Parathyroid adenoma (tissue), 2 donors: Measurements from ENCODE around the gene NPHP1.

ENCODE experiments used
- H2AFZ ChIP-seq: fragments of 300-600 bp; sonication (generic); one replicate; pipeline ENCODE4 v1.7.0; 2017; ENCODE audit warnings: antibody characterized with exemption, mild to moderate bottlenecking
- H3K27ac ChIP-seq: fragments of 300-600 bp; sonication (generic); one replicate; pipeline ENCODE4 v1.7.0; 2017
- H3K27me3 ChIP-seq: fragments of 300-600 bp; sonication (generic); one replicate; pipeline ENCODE4 v1.7.0; 2017; ENCODE audit warnings: low read length; ENCODE audit not compliant: control insufficient read depth, insufficient read depth
- H3K36me3 ChIP-seq: fragments of 300-600 bp; sonication (generic); one replicate; pipeline ENCODE4 v1.7.0; 2017; ENCODE audit warnings: low read length; ENCODE audit not compliant: control insufficient read depth, insufficient read depth
- H3K4me1 ChIP-seq: fragments of 300-600 bp; sonication (generic); one replicate; pipeline ENCODE4 v1.7.0; 2017; ENCODE audit warnings: control low read depth
- H3K4me2 ChIP-seq: fragments of 300-600 bp; sonication (generic); one replicate; pipeline ENCODE4 v1.7.0; 2017; ENCODE audit warnings: low read length
- H3K4me3 ChIP-seq: fragments of 300-600 bp; sonication (generic); one replicate; pipeline ENCODE4 v1.7.0; 2017; ENCODE audit warnings: low read depth, low read length
- H3K79me2 ChIP-seq: fragments of 300-600 bp; sonication (generic); one replicate; pipeline ENCODE4 v1.7.0; 2017; ENCODE audit warnings: control low read depth
- H3K9ac ChIP-seq: fragments of 300-600 bp; sonication (generic); one replicate; pipeline ENCODE4 v1.7.0; 2017; ENCODE audit warnings: mild to moderate bottlenecking
- H3K9me3 ChIP-seq: fragments of 300-600 bp; sonication (generic); one replicate; pipeline ENCODE4 v1.7.0; 2017; ENCODE audit warnings: low read length; ENCODE audit not compliant: control insufficient read depth
- CTCF ChIP-seq: fragments of 300-600 bp; sonication (generic); IDR thresholded peaks from one replicate; pipeline ENCODE4 v1.7.0; 2017; ENCODE audit warnings: antibody characterized with exemption, mild to moderate bottlenecking
- donor health status: primary hyperparathyroidism.

NPHP1 gene

DNA sequence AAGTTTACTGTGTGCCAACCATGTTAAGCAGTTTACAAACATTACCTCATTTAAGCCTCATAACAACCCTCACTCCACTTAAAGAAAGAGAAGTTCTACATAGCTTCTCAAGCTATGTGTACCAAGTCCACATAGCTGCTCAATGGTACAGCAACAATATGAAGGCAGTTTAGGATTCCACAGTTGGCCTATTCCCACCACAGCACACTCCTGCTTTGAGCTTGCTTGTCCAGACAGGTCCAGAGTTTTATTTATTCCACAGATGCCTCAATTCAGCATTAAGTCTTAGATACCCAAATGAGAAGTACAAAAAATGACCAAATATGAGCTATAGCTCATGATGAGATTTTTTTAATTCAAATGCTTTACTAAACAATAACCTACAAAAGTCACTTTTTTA is 24.8 kb downstream of the NPHP1 start:
- Histone ChIP-seq H2AFZ (no peak overlapping the region), H3K4me2 (no peak overlapping the region), H3K9ac (no peak overlapping the region), H3K4me1 (peaks cover 6% of the 10 kb centered on the region), H3K27ac (no peak overlapping the region), H3K27me3 (no peaks in the 10 kb centered on the region), H3K36me3 (no peaks in the 10 kb centered on the region), H3K79me2 (no peaks in the 10 kb centered on the region), H3K4me3 (no peak overlapping the region), H3K9me3 (no peaks in the 10 kb centered on the region)
- TF ChIP-seq CTCF = no peak

DNA sequence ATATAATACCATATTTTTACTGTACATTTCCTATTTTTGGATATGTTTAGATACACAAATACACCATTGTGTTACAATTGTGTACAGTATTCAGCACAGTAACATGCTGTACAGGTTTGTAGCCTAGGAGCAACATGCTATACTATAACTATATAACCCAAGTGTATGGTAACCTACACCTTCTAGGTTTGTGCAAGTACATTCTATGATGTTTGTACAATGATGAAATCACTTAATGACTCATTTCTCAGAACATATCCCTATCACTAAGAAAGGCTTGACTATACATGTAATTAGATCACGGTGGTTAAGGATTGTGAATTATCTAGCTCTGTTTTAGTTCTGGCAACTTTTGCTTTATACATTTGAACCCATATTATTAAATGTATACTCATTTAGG is 31.3 kb downstream of the NPHP1 start:
- Histone ChIP-seq H3K9me3 (no peaks in the 10 kb centered on the region), H3K4me1 (no peaks in the 10 kb centered on the region), H3K27ac (no peak overlapping the region), H3K36me3 (no peaks in the 10 kb centered on the region), H3K4me2 (no peak overlapping the region), H3K9ac (no peak overlapping the region), H2AFZ (no peak overlapping the region), H3K27me3 (no peaks in the 10 kb centered on the region), H3K79me2 (no peaks in the 10 kb centered on the region), H3K4me3 (no peak overlapping the region)
- no peak for TF ChIP-seq CTCF

DNA sequence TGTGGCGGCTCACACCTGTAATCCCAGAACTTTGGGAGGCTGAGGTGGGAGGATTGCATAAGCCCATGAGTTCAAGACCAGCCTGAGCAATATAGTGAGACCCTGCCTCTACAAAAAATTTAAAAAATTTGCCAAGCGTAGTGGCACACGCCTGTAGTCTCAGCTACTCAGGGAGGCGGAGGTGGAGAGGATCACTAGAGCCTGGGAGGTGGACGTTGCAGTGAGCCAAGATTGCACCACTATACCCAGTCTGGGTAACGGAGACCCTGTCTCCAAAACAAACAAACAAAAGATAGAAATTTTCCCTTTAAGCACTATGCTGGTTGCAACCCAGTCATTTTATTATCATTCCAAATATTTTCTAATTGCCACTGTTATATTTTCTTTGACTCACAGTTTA is 32.3 kb downstream of the NPHP1 start:
- Histone ChIP-seq H3K9ac (no peak overlapping the region), H2AFZ (no peak overlapping the region), H3K9me3 (no peaks in the 10 kb centered on the region), H3K4me1 (no peaks in the 10 kb centered on the region), H3K36me3 (no peaks in the 10 kb centered on the region), H3K4me2 (no peak overlapping the region), H3K27ac (no peak overlapping the region), H3K27me3 (no peaks in the 10 kb centered on the region), H3K79me2 (no peaks in the 10 kb centered on the region), H3K4me3 (no peak overlapping the region)
- TF ChIP-seq CTCF = no peak

DNA sequence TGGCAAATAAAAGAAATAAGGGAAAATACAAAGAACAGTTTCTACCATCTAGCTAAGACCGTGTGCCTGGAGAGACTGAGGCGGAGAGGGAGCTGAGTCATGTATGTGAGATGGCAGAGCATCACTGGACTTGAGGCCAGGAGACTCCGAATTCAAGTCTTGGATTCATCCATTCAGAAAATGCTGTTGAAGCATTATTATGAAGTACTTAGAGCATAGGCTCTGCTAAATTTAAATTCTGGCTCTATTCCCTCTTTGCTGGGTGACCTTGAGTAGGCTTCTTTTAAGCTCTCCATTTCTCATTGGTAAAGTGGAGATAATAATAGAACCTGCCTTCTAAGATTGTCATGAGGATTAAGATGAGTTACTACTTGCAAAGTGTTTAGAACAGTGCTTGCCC is 34.7 kb downstream of the NPHP1 start:
- Histone ChIP-seq H2AFZ (no peak overlapping the region), H3K9ac (no peak overlapping the region), H3K4me1 (no peaks in the 10 kb centered on the region), H3K36me3 (no peaks in the 10 kb centered on the region), H3K27ac (no peak overlapping the region), H3K79me2 (no peaks in the 10 kb centered on the region), H3K4me3 (no peak overlapping the region), H3K27me3 (no peaks in the 10 kb centered on the region), H3K4me2 (no peak overlapping the region), H3K9me3 (no peaks in the 10 kb centered on the region)
- TF ChIP-seq CTCF = no peak

GRCh38 chr2:110167326-110168000 is 37.4 kb downstream of the NPHP1 start:
- no peak overlapping the region for H3K27ac ChIP-seq

More at GRCh38 chr2:110167326-110168000, 37.4 kb downstream of the NPHP1 start:
- Histone ChIP-seq H3K4me3 (no peak overlapping the region), H3K4me2 (no peak overlapping the region), H2AFZ (no peak overlapping the region), H3K36me3 (no peaks in the 10 kb centered on the region), H3K9me3 (no peaks in the 10 kb centered on the region), H3K27me3 (no peaks in the 10 kb centered on the region), H3K4me1 (no peaks in the 10 kb centered on the region), H3K79me2 (no peaks in the 10 kb centered on the region), H3K9ac (no peak overlapping the region)
- no peak for TF ChIP-seq CTCF
